HepG2 (cell line): Measurements from ENCODE around the gene ACVR1B. TPM values are rescaled to one million over a fixed set of nuclear protein-coding genes. Genes with fewer than 3 reads are reported as not detected.

Experiments
- DZIP1 ChIP-seq: sonication (generic); formaldehyde crosslinking; IDR thresholded peaks from 2 replicates; pipeline ENCODE4 v1.5.0; 2020; ENCODE audit warnings: mild to moderate bottlenecking, missing genetic modification reagents
- ERF ChIP-seq: IDR thresholded peaks from 2 replicates; pipeline ENCODE4 v1.6.1; 2018; ENCODE audit warnings: missing biosample characterization, missing genetic modification reagents
- FLYWCH1 ChIP-seq: sonication (generic); formaldehyde crosslinking; IDR thresholded peaks from 2 replicates; pipeline ENCODE4 v1.8.1; 2023; ENCODE audit warnings: mild to moderate bottlenecking, missing genetic modification reagents
- HMG20A ChIP-seq: IDR thresholded peaks from 2 replicates; pipeline ENCODE4 v1.6.1; 2016; ENCODE audit warnings: borderline replicate concordance
- HNRNPH1 ChIP-seq: fragments of 200-400 bp; formaldehyde crosslinking; optimal IDR thresholded peaks from 2 replicates; pipeline ENCODE3; 2017; ENCODE audit warnings: mild to moderate bottlenecking, low read depth, low read length
- NR2F6 ChIP-seq, 2 experiments: IDR thresholded peaks; 2 replicates each; pipeline ENCODE4 v1.6.1; 2016; ENCODE audit warnings: antibody characterized with exemption in 1 of 2, mild to moderate bottlenecking in 1 of 2
- RARA ChIP-seq: IDR thresholded peaks from 2 replicates; pipeline ENCODE4 v1.6.1; 2016; ENCODE audit warnings: missing genetic modification reagents, missing compliant biosample characterization
- RNF2 ChIP-seq: fragments of 450-650 bp; conservative IDR thresholded peaks from 2 replicates; pipeline ENCODE4 v1.6.1; 2016; ENCODE audit warnings: low read depth
- SMC3 ChIP-seq: IDR thresholded peaks from 2 replicates; pipeline ENCODE4 v1.6.1; 2011; ENCODE audit warnings: low read length, improper control_type of control experiment
- SNAI1 ChIP-seq: sonication (generic); formaldehyde crosslinking; IDR thresholded peaks from 2 replicates; pipeline ENCODE4 v1.5.0; 2020; ENCODE audit warnings: mild to moderate bottlenecking, missing genetic modification reagents, borderline replicate concordance
- TMF1 ChIP-seq: sonication (generic); formaldehyde crosslinking; IDR thresholded peaks from 2 replicates; pipeline ENCODE4 v1.8.1; 2022; ENCODE audit warnings: low read depth, missing genetic modification reagents
- ZBTB7B ChIP-seq: sonication (generic); formaldehyde crosslinking; IDR thresholded peaks from 2 replicates; pipeline ENCODE4 v1.4.0; 2020; ENCODE audit warnings: missing genetic modification reagents
- ZFP41 ChIP-seq: sonication (generic); formaldehyde crosslinking; IDR thresholded peaks from 2 replicates; pipeline ENCODE4 v1.4.0; 2020; ENCODE audit warnings: mild to moderate bottlenecking, missing genetic modification reagents, borderline replicate concordance
- ZNF17 ChIP-seq: sonication (generic); formaldehyde crosslinking; IDR thresholded peaks from 2 replicates; pipeline ENCODE4 v1.5.0; 2020; ENCODE audit warnings: mild to moderate bottlenecking, missing genetic modification reagents
- ZNF354B ChIP-seq: sonication (generic); formaldehyde crosslinking; IDR thresholded peaks from 2 replicates; pipeline ENCODE4 v1.8.0; 2022; ENCODE audit warnings: mild to moderate bottlenecking, missing genetic modification reagents
- ZNF451 ChIP-seq: sonication (generic); formaldehyde crosslinking; IDR thresholded peaks from 2 replicates; pipeline ENCODE4 v1.5.0; 2020; ENCODE audit warnings: mild to moderate bottlenecking, missing genetic modification reagents
- ZNF766 ChIP-seq: sonication (generic); formaldehyde crosslinking; IDR thresholded peaks from 2 replicates; pipeline ENCODE4 v1.5.0; 2020; ENCODE audit warnings: missing genetic modification reagents, borderline replicate concordance
- ZSCAN20 ChIP-seq: sonication (generic); formaldehyde crosslinking; IDR thresholded peaks from 2 replicates; pipeline ENCODE4 v1.4.0; 2020; ENCODE audit warnings: missing genetic modification reagents, mild to moderate bottlenecking, borderline replicate concordance
- polyA plus RNA-seq, 8 experiments: library from polyadenylated mRNA; depleted of rRNA in 3 of 8; stranded (reverse) in 7 of 8; unstranded in 1 of 8; fragments of >200 nt; fragmentation: Illumina TruSeq in 4 of 8; extraction: Trizol in 4 of 8; gene quantifications; 2 replicates each; pipeline versions ENCODE4 v1.2.1 to v1.2.3, GENCODE V29; 2011 to 2016; ENCODE audit warnings: low read depth in 4 of 8, missing spikeins in 1 of 8, mixed read lengths in 1 of 8; ENCODE audit not compliant: insufficient read depth in 1 of 8
- total RNA-seq, 5 experiments: library from RNA; depleted of rRNA; stranded (reverse); fragments of >200 nt; fragmentation: Illumina TruSeq; extraction: Trizol; gene quantifications; 2 replicates each; pipeline ENCODE4 v1.2.3, GENCODE V29; 2016; ENCODE audit warnings: low read depth in 1 of 5
- TF ChIP-seq, protein P1 (sequence below): IDR thresholded peaks from 2 replicates; pipeline ENCODE4 v1.6.1; 2016; ENCODE audit warnings: low read depth, control low read depth
- TF ChIP-seq, protein P2 (sequence below): sonication (generic); formaldehyde crosslinking; IDR thresholded peaks from 2 replicates; pipeline ENCODE4 v1.4.0; 2020; ENCODE audit warnings: missing genetic modification reagents
- TF ChIP-seq, protein P3 (sequence below): sonication (generic); formaldehyde crosslinking; conservative IDR thresholded peaks from 2 replicates; pipeline ENCODE4 v1.4.0; 2020; ENCODE audit warnings: mild to moderate bottlenecking, missing genetic modification reagents, moderate library complexity
- TF ChIP-seq, protein P4 (sequence below): sonication (generic); formaldehyde crosslinking; IDR thresholded peaks from 2 replicates; pipeline ENCODE4 v1.8.0; 2022; ENCODE audit warnings: mild to moderate bottlenecking, missing genetic modification reagents, moderate library complexity

The ACVR1B gene
- total and polyA plus RNA-seq, 2 of the 13 experiments (the other 11 are each of a cell fraction or from before 2014, with no cell fraction given): 8.9 to 12.1 TPM

- TF ChIP-seq, protein P1, sequence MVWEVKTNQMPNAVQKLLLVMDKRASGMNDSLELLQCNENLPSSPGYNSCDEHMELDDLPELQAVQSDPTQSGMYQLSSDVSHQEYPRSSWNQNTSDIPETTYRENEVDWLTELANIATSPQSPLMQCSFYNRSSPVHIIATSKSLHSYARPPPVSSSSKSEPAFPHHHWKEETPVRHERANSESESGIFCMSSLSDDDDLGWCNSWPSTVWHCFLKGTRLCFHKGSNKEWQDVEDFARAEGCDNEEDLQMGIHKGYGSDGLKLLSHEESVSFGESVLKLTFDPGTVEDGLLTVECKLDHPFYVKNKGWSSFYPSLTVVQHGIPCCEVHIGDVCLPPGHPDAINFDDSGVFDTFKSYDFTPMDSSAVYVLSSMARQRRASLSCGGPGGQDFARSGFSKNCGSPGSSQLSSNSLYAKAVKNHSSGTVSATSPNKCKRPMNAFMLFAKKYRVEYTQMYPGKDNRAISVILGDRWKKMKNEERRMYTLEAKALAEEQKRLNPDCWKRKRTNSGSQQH (CRISPR knock-in tag): no peak
- TF ChIP-seq ZNF354B: no peak
- TF ChIP-seq, protein P2, sequence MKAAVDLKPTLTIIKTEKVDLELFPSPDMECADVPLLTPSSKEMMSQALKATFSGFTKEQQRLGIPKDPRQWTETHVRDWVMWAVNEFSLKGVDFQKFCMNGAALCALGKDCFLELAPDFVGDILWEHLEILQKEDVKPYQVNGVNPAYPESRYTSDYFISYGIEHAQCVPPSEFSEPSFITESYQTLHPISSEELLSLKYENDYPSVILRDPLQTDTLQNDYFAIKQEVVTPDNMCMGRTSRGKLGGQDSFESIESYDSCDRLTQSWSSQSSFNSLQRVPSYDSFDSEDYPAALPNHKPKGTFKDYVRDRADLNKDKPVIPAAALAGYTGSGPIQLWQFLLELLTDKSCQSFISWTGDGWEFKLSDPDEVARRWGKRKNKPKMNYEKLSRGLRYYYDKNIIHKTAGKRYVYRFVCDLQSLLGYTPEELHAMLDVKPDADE (CRISPR knock-in tag): no peak
- no peak for TF ChIP-seq FLYWCH1
- no peak for TF ChIP-seq ZNF766 (CRISPR knock-in tag)
- no peak; the same call in 1 of the 2 replicates for TF ChIP-seq NR2F6 (IDR thresholded peaks at IDR 0.05)
- peak; percentile 65; the same call in 1 of the 2 replicates for TF ChIP-seq NR2F6 (CRISPR knock-in tag; IDR thresholded peaks at IDR 0.05)
- TF ChIP-seq SMC3: no peak
- TF ChIP-seq, protein P3, sequence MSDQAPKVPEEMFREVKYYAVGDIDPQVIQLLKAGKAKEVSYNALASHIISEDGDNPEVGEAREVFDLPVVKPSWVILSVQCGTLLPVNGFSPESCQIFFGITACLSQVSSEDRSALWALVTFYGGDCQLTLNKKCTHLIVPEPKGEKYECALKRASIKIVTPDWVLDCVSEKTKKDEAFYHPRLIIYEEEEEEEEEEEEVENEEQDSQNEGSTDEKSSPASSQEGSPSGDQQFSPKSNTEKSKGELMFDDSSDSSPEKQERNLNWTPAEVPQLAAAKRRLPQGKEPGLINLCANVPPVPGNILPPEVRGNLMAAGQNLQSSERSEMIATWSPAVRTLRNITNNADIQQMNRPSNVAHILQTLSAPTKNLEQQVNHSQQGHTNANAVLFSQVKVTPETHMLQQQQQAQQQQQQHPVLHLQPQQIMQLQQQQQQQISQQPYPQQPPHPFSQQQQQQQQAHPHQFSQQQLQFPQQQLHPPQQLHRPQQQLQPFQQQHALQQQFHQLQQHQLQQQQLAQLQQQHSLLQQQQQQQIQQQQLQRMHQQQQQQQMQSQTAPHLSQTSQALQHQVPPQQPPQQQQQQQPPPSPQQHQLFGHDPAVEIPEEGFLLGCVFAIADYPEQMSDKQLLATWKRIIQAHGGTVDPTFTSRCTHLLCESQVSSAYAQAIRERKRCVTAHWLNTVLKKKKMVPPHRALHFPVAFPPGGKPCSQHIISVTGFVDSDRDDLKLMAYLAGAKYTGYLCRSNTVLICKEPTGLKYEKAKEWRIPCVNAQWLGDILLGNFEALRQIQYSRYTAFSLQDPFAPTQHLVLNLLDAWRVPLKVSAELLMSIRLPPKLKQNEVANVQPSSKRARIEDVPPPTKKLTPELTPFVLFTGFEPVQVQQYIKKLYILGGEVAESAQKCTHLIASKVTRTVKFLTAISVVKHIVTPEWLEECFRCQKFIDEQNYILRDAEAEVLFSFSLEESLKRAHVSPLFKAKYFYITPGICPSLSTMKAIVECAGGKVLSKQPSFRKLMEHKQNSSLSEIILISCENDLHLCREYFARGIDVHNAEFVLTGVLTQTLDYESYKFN: 0 out of 2 replicates have a peak, but pooled peaks have one; percentile 24
- TF ChIP-seq HNRNPH1: no peak
- no peak for TF ChIP-seq ZSCAN20 (CRISPR knock-in tag)
- TF ChIP-seq HMG20A (CRISPR knock-in tag): peak; percentile 30; the same call in 1 of the 2 replicates
- no peak for TF ChIP-seq ZFP41 (CRISPR knock-in tag)
- no peak for TF ChIP-seq DZIP1 (CRISPR knock-in tag)
- TF ChIP-seq ZNF451: no peak
- no peak for TF ChIP-seq ERF (CRISPR knock-in tag)
- no peak for TF ChIP-seq RNF2
- peak; percentile 77 for TF ChIP-seq RARA (CRISPR knock-in tag)
- no peak for TF ChIP-seq TMF1 (CRISPR knock-in tag)
- no peak for TF ChIP-seq ZNF17
- TF ChIP-seq SNAI1: no peak
- no peak; the same call in 1 of the 2 replicates for TF ChIP-seq ZBTB7B (CRISPR knock-in tag)
- TF ChIP-seq, protein P4, sequence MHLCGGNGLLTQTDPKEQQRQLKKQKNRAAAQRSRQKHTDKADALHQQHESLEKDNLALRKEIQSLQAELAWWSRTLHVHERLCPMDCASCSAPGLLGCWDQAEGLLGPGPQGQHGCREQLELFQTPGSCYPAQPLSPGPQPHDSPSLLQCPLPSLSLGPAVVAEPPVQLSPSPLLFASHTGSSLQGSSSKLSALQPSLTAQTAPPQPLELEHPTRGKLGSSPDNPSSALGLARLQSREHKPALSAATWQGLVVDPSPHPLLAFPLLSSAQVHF (CRISPR knock-in tag): no peak
Observed at GRCh38 chr12:52011602-52012214, 60.2 kb downstream of the ACVR1B start (continued).
